Measurements from ENCODE around the gene MCC. TPM values are rescaled to one million over a fixed set of nuclear protein-coding genes. Genes with fewer than 3 reads are reported as not detected.

The MCC gene
- total RNA-seq: 36.5 and 38.8 TPM in 2 replicates

DNA sequence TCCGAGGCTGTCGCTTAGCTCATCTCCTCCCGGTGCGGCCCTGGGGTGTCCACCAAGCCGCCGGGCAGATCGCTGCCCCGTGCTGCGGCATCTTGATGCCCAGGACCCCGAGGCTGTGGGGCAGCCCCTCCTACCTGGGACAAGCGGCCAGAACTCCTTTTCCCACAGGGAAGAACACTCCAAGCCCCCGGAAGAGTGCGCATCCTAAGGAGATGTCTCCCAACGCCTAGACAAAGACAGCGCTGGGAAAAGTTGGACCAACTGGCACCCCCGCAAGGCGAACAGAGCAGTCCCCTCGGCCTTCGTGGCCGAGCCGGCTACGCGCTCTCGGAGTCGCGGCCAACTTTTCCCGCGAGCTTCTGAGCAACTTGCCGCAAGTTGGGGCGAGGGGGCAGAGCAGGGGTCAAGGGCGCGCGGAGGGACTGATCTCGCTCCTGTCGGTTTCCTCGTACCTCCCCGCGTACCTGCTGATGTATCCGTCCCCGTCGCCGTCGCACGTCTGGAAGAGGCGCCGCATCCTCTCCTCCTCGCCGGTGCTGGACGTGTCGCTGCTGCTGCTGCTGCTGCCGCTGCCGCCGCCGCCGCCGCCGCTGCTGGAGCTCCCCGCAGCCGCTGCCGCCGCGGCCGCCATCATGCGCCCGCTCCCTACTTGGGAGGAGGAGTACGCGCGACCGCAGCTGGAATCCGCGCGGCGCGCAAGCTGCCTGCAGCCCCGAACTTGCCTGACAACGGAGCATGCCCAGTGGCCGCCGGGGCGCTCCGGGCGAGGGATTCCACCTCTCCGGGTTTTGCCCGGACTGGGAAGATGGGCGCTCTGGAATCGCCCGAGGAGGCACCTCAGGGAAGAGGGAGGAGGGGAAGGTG lies at the start of gene MCC:
Gene MCC, minus strand, starts transcription at position 673 of the 864 bp plus-strand sequence.

DNA sequence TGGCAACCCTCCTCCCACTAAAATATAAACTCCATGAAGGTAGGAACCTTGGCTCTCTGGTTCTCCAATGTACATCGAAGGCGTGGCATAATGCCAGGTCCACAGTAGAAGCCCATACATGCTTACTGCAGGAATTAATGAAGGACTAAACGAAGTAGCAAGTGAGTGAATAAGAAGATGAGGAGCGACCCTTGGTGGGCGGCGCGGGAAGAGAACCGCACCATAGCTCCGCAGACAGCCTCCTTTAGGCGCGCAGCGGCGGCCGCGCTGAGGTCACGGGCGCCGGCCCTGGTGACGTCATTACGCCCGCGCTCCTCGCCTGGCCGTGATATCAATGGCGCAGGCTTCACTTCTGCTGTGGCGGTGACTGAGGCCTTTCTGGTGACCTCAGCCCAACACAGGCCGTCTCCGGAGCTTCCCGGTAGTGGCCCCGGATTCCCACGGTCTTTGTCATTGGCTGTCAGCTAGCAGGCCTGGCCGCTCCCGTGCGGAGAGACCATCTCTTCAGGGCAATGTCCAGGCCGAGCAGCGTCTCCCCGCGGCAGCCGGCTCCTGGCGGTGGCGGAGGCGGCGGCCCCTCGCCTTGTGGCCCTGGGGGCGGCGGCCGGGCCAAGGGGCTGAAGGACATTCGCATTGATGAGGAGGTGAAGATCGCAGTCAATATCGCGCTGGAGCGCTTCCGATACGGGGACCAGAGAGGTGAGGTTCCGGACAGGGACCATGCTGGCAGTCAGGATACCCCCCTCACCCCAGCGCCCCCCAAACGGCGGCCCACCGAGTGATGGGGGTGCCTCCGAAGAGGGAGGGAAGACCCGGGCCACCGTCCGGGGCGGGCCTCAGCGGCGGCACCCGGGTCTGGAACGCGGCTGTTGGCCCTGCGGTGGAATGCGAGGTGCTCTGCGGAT lies 25.4 kb upstream of the MCC start, which contains the start of gene YTHDC2:
Gene YTHDC2, plus strand, starts transcription at position 311 of the 905 bp plus-strand sequence. Its CDS starts 202 bp downstream, at position 513.

DNA sequence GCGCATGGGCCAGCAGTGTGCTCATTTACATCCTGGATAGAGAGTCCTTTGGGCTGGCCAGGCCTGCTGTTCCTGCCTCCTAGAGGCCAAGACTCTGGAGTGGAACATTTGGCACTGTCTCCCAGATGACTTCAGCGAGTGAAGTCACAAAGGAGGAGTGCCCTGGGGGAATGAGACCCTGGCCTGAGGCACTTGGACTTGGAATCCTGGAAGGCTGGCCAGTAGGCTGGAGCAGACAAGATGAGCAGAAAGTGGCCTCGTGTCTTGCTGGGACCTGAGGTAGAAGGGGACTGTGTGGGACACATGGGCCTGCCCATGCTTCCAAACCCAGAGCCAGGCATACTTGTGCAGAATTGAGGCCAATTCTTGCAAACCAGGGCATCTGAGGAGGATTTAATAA lies 53.4 kb downstream of the MCC start, which contains the start of gene TSSK1B:
Gene TSSK1B, minus strand, starts transcription at position 101 of the 400 bp plus-strand sequence. CDS start 150 bp downstream, outside the sequence.

DNA sequence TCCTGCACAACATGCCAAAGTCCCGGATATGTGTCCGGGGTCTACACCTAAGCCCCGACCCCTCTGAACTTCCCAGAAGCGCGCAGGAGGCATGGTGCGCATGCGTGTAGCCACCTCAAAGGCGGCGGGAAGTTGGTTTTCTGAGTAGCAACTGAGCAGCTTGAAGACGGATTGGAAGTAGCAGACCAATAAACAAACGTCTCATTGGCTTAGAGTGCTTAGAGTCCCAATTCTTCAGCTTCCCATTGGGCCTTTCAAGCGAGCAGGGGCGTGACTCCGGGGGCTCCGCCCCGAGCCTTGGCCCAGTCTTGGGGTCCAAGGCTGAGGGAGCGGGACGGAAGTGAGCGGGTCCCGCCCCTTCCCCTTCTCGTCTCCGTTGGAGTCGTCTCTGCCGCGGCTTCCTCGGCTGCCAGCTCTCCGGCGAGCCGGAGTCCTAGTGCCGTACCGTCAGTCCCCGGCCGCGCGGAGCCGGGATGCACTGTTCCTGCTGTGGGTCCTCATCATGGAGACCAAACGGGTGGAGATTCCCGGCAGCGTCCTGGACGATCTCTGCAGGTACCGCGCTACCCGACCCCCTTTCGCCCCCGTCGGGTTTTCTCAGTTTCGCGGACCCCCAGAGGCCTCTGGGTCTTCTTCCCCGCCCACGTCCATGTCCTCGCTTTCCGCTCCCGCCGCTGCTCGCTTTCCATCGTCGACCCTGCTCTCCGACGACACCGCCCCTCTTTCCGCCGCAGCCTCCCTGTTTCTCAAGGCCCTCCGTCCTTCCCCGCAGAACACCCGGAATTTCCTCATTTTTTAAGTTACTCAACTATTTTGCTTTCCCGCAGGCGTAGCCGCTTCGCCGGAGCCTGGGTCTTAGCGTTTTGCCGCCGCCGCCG lies 511.6 kb downstream of the MCC start, which contains the start of gene DCP2:
Gene DCP2, plus strand, starts transcription at position 367 of the 878 bp plus-strand sequence. Its CDS starts 136 bp downstream, at position 503.

Other genes with a start within 250 kb of the MCC start
- 0.14 and 0.37 TPM in 2 replicates for gene TSSK1B, start 53.5 kb downstream of the MCC start, total RNA-seq
- gene YTHDC2, start 25.2 kb upstream of the MCC start, total RNA-seq: 13.3 and 22.6 TPM in 2 replicates

Data from airway epithelial cell (primary cell).